ENCODE data around the gene LMF1. TPM values are rescaled to one million over a fixed set of nuclear protein-coding genes. Genes with fewer than 3 reads are reported as not detected.

Gene LMF1
- total RNA-seq, 3 donors from 2014 or later (not counting 1 experiment from before 2014, with no cell fraction given), result 28.2 to 42.2 (median 41.2) TPM

GRCh38 chr16:805474-805873, 165.3 kb downstream of the LMF1 start:
- TF ChIP-seq, protein P1, sequence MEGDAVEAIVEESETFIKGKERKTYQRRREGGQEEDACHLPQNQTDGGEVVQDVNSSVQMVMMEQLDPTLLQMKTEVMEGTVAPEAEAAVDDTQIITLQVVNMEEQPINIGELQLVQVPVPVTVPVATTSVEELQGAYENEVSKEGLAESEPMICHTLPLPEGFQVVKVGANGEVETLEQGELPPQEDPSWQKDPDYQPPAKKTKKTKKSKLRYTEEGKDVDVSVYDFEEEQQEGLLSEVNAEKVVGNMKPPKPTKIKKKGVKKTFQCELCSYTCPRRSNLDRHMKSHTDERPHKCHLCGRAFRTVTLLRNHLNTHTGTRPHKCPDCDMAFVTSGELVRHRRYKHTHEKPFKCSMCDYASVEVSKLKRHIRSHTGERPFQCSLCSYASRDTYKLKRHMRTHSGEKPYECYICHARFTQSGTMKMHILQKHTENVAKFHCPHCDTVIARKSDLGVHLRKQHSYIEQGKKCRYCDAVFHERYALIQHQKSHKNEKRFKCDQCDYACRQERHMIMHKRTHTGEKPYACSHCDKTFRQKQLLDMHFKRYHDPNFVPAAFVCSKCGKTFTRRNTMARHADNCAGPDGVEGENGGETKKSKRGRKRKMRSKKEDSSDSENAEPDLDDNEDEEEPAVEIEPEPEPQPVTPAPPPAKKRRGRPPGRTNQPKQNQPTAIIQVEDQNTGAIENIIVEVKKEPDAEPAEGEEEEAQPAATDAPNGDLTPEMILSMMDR (IDR thresholded peaks at IDR 0.05), result no peak
- intact Hi-C loops (cut with micrococcal nuclease), result no loop called here
- no peak overlapping the region for H3K4me3 ChIP-seq (ENCODE audit: low read length)
- DNase-seq (no peak), ATAC-seq (no peak)
- H3K4me3 Mint-ChIP-seq, result no peak overlapping the region
- H3K9me3 ChIP-seq (ENCODE audit: control insufficient read depth, insufficient read depth, low read length), result no peaks in the 10 kb centered on the region
- H3K9me3 Mint-ChIP-seq, result no peaks in the 10 kb centered on the region
- no peaks in the 10 kb centered on the region for H3K36me3 ChIP-seq (ENCODE audit: control insufficient read depth, insufficient read depth, low read length)
- no peaks in the 10 kb centered on the region for H3K27me3 Mint-ChIP-seq (ENCODE audit: low read depth in 2 of 2)
- peaks cover 8% of the 10 kb centered on the region for H3K27me3 ChIP-seq (ENCODE audit: control insufficient read depth, insufficient read depth, low read length)
- 89% methylated on average over 17 of the region's 17 CpGs for WGBS (ENCODE audit: insufficient coverage)
- H3K4me1 Mint-ChIP-seq, result peaks cover 11 to 12% of the 10 kb centered on the region in 2 donors
- no peak overlapping the region for H3K27ac ChIP-seq (ENCODE audit: low read length)
- H3K4me1 ChIP-seq (ENCODE audit: control insufficient read depth, insufficient read depth, low read length), result peaks cover 21% of the 10 kb centered on the region
- H3K27ac Mint-ChIP-seq, result no peak overlapping the region
- no peaks in the 10 kb centered on the region for H3K36me3 Mint-ChIP-seq

- intact Hi-C loops (cut with micrococcal nuclease), result no loop called here
- H3K4me1 ChIP-seq (ENCODE audit: control insufficient read depth, insufficient read depth, low read length), result peaks cover 21% of the 10 kb centered on the region
- no peak overlapping the region for H3K27ac Mint-ChIP-seq
- no peaks in the 10 kb centered on the region for H3K36me3 ChIP-seq (ENCODE audit: control insufficient read depth, insufficient read depth, low read length)
- H3K4me1 Mint-ChIP-seq, result peaks cover 11 to 12% of the 10 kb centered on the region in 2 donors
- H3K27me3 ChIP-seq (ENCODE audit: control insufficient read depth, insufficient read depth, low read length), result peaks cover 12% of the 10 kb centered on the region
- no peak for ATAC-seq
- no peaks in the 10 kb centered on the region for H3K27me3 Mint-ChIP-seq (ENCODE audit: low read depth in 2 of 2)
- H3K9me3 Mint-ChIP-seq, result no peaks in the 10 kb centered on the region
- no peak overlapping the region for H3K27ac ChIP-seq (ENCODE audit: low read length)
- H3K4me3 ChIP-seq (ENCODE audit: low read length), result no peak overlapping the region
- no peaks in the 10 kb centered on the region for H3K36me3 Mint-ChIP-seq
- H3K4me3 Mint-ChIP-seq, result peak overlapping the region; percentile 37
- TF ChIP-seq, protein P1 (IDR thresholded peaks at IDR 0.05), result no peak
- 81% methylated on average over 33 of the region's 33 CpGs for WGBS (ENCODE audit: insufficient coverage)
- DNase-seq, result no peak
- no peaks in the 10 kb centered on the region for H3K9me3 ChIP-seq (ENCODE audit: control insufficient read depth, insufficient read depth, low read length)
Measured at GRCh38 chr16:804193-805048, 166.4 kb downstream of the LMF1 start.

DNA sequence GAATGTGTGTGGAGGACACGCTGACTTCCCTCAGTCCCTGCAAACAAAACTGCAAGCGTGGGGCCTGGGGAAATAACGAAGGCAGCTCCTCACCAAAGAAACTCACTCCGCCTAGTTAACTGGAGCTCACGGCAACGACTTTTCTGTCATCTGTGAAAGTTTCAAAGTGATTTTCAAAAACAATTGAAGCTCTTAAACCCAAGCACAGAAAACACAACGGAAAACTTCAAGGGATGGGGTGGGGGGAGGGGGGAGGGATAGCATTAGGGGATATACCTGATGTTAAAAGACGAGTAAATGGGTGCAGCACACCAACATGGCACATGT, 167.1 kb downstream of the LMF1 start:
- Histone ChIP-seq H3K4me1 (ENCODE audit: control insufficient read depth, insufficient read depth, low read length) (peaks cover 20% of the 10 kb centered on the region), H3K4me3 (ENCODE audit: low read length) (no peak overlapping the region), H3K9me3 (ENCODE audit: control insufficient read depth, insufficient read depth, low read length) (no peaks in the 10 kb centered on the region), H3K27ac (ENCODE audit: low read length) (no peak overlapping the region), H3K36me3 (ENCODE audit: control insufficient read depth, insufficient read depth, low read length) (no peaks in the 10 kb centered on the region), H3K27me3 (ENCODE audit: control insufficient read depth, insufficient read depth, low read length) (peaks cover 13% of the 10 kb centered on the region)
- intact Hi-C loops (cut with micrococcal nuclease), result no loop called here
- H3K4me3 Mint-ChIP-seq, result no peak overlapping the region
- no peak overlapping the region for H3K27ac Mint-ChIP-seq
- TF ChIP-seq, protein P1 (IDR thresholded peaks at IDR 0.05), result no peak
- H3K4me1 Mint-ChIP-seq, result peaks cover 11% of the 10 kb centered on the region in 2 donors
- no peaks in the 10 kb centered on the region for H3K27me3 Mint-ChIP-seq (ENCODE audit: low read depth in 2 of 2)
- WGBS (ENCODE audit: insufficient coverage), result 76% methylated on average over 6 of the region's 8 CpGs
- no peak for DNase-seq
- ATAC-seq, result no peak
- no peaks in the 10 kb centered on the region for H3K36me3 Mint-ChIP-seq
- H3K9me3 Mint-ChIP-seq, result no peaks in the 10 kb centered on the region

Other genes starting within 250 kb of the LMF1 start
- 10 to 100 TPM; 33.7 to 39.0 (median 37.7) TPM for gene ANTKMT, start 249.8 kb downstream of the LMF1 start, total RNA-seq
- 10 to 100 TPM in 1 of 3 donors, 1 to 10 TPM in 2; 6.2 to 10.0 (median 7.7) TPM for gene CCDC78, start 244.5 kb downstream of the LMF1 start, total RNA-seq
- 10 to 100 TPM; 13.5 to 21.5 (median 15.7) TPM for gene HAGHL, start 243.9 kb downstream of the LMF1 start, total RNA-seq
- gene CIAO3, start 230.0 kb downstream of the LMF1 start, total RNA-seq, result 10 to 100 TPM; 36.9 to 39.8 (median 37.5) TPM
- gene MSLN, start 210.2 kb downstream of the LMF1 start, total RNA-seq, result not detected
- 10 to 100 TPM; 20.8 to 31.7 (median 29.6) TPM for gene RPUSD1, start 182.6 kb downstream of the LMF1 start, total RNA-seq
- 10 to 100 TPM; 26.7 to 52.4 (median 40.5) TPM for gene CHTF18, start 182.4 kb downstream of the LMF1 start, total RNA-seq
- gene GNG13, start 170.2 kb downstream of the LMF1 start, total RNA-seq, result not detected
- not detected for gene SOX8, start 10.8 kb upstream of the LMF1 start, total RNA-seq
- gene SSTR5, start 101.8 kb upstream of the LMF1 start, total RNA-seq, result not detected
- not detected for gene C1QTNF8, start 125.3 kb upstream of the LMF1 start, total RNA-seq
- 1 to 10 TPM; 1.1 to 1.5 (median 1.3) TPM for gene CACNA1H, start 182.1 kb upstream of the LMF1 start, total RNA-seq

Data from natural killer cell (primary cell).